Posterior vena cava (tissue), 2 donors: Measurements from ENCODE around the gene PRAMEF20. TPM values are rescaled to one million over a fixed set of nuclear protein-coding genes. Genes with fewer than 3 reads are reported as not detected.

ENCODE experiments used
- DNase-seq: peaks from one replicate; pipeline ENCODE4 v3.0.0-alpha.2; 2020; ENCODE audit warnings: low spot score
- intact Hi-C, 2 donors: fragments of 100-400 bp; cut with DNase I; formaldehyde crosslinking; loops; one replicate each; pipeline versions ENCODE4 v1.14.1 to v1.14.2; 2022 to 2023
- total RNA-seq, 2 donors: library from RNA; stranded (reverse); fragmentation: NEBNext Ultra II Directional; extraction: Animal tissue kit (Norgen Biotek cat#: 25700); gene quantifications; one replicate each; pipeline ENCODE4 v1.2.1, GENCODE V29; 2021
- donor health status: DM: yes; HTN: yes; CAD: no.
- donor health status: DM: yes; HTN: yes; CAD: no.

Gene PRAMEF20
- total RNA-seq, 2 donors from 2014 or later: not detected

DNA sequence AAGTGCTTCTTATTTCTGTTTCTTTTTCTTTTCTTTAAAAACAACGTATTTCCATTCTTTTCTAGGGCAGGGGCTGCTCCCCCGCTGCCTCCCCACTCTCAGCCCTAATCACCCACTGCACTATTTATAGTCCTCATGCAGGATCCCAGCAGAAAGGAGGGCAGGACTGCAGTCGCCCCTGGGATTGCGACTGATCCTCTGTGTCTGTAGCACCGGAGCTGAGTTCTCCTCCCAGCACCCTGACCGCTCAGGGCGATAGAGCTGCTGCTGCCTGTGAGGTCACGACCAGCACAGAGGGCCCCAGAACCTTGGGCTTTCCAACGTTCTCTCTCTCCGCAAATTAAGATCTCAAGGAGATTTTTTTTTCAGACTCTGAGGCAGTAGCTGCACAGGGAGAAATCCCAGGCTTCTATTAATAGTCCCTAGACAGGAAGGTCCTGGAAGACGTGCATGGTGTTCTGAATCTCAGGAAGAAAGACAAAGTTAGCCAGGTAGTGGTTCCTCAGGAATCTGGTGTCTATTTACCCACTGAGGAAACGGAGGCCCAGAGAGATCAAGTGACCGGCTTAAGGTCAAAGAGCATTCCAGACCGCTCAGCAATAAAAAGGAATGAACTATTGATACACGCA lies 46.8 kb downstream of the PRAMEF20 start:
- intact Hi-C loops: no loop called here
- DNase-seq: no peak

DNA sequence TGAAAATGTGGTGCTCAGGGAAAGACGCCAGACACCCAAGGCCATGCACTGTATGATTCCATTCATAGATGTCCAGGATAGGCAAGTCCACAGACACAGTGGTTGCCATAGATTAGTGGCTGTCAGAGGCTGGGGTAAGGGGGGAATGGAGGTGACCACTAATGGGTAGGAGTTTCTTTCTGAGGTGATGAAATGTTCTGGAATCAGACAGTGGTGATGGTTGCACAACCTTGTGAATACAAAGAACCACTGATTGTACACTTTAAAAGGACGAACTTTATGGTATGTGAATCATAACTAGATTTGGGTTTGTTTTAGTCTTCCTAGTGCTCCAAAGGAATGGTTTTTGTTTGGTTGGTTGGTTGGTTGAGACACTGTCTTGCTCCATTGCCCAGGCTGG lies 51.7 kb downstream of the PRAMEF20 start:
- DNase-seq: no peak
- intact Hi-C loops: no loop called here

- DNase-seq: no peak
- intact Hi-C loops: no loop called here
Observed at GRCh38 chr1:13462682-13463081, 52.4 kb downstream of the PRAMEF20 start.

- intact Hi-C loops: loop anchor here in 1 of 2 donors (2.0 kb wide), 1 partner anchor 51 kb away; no protein-coding TSS in a partner anchor
- DNase-seq: no peak
Observed at GRCh38 chr1:13465515-13465914, 55.3 kb downstream of the PRAMEF20 start.

DNA sequence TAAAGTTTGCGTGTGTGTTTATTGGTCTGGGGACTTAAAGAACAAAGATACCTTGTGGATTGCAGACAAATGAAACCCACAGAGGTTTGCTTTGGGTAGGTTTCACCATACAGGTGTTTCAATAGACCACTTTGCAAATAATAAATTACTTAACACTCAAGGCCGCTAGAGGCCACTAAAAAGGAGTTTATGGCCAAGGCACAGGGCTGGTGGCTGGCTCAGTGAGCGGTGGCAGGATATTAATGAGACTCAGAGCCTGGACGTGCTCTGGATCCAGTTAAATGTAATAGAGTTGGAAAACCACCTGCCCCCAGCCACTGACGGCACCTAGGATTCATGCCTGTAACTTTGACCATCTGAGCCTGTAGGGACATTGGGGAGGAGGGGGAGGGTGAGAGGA lies 59.1 kb downstream of the PRAMEF20 start:
- intact Hi-C loops: no loop called here
- no peak for DNase-seq

Other genes with a start within 250 kb of the PRAMEF20 start
- not detected for gene HNRNPCL4, start 244.8 kb upstream of the PRAMEF20 start, total RNA-seq
- not detected for gene PRAMEF9, start 238.6 kb upstream of the PRAMEF20 start, total RNA-seq
- not detected for gene PRAMEF13, start 209.0 kb upstream of the PRAMEF20 start, total RNA-seq
- not detected for gene PRAMEF18, start 184.3 kb upstream of the PRAMEF20 start, total RNA-seq
- gene PRAMEF5, start 156.3 kb upstream of the PRAMEF20 start, total RNA-seq: not detected
- gene PRAMEF8, start 125.3 kb upstream of the PRAMEF20 start, total RNA-seq: not detected
- gene PRAMEF33, start 106.9 kb upstream of the PRAMEF20 start, total RNA-seq: not detected
- gene PRAMEF15, start 94.9 kb upstream of the PRAMEF20 start, total RNA-seq: not detected
- not detected for gene PRAMEF14, start 63.3 kb upstream of the PRAMEF20 start, total RNA-seq
- gene PRAMEF19, start 38.5 kb upstream of the PRAMEF20 start, total RNA-seq: not detected
- not detected for gene PRAMEF17, start 20.8 kb upstream of the PRAMEF20 start, total RNA-seq
- gene LRRC38, start 103.6 kb downstream of the PRAMEF20 start, total RNA-seq: not detected
- 10 to 100 TPM; 28.5 to 40.9 TPM for gene PDPN, start 173.4 kb downstream of the PRAMEF20 start, total RNA-seq